Spleen (tissue), 7 donors: ENCODE results near the gene ZNF609.

ENCODE experiments used
- CTCF ChIP-seq, 11 experiments: fragments of 200-600 bp in 7 of 11; fragments of 450-650 bp in 4 of 11; sonication (generic) in 4 of 11; IDR thresholded peaks in 8 of 11; conservative IDR thresholded peaks in 3 of 11; 1 replicate in 7 of 11; 2 replicates in 4 of 11; pipeline versions ENCODE4 v1.4.0 to v1.8.0; 2016 to 2021; ENCODE audit warnings: antibody characterized with exemption in 11 of 11, inconsistent platforms in 4 of 11, mild to moderate bottlenecking in 1 of 11
- POLR2A ChIP-seq, 3 donors: fragments of 450-650 bp; IDR thresholded peaks; one replicate each; pipeline ENCODE4 v1.5.1; 2017; ENCODE audit warnings: antibody characterized with exemption in 3 of 3, mild to moderate bottlenecking in 1 of 3
- donor health status: DM: no; HTN: no; CAD: no; lungs with moderate emphysema.
- donor health status: DM: no; HTN: no; CAD: no.
- donor health status: DM: no; HTN: no; CAD: no.

- TF ChIP-seq CTCF (IDR thresholded peaks at IDR 0.05 in 8 of 11, conservative IDR thresholded peaks at IDR 0.05 in 3 of 11) (no peak), POLR2A (IDR thresholded peaks at IDR 0.05) (no peak)
Measured at GRCh38 chr15:64502551-64502950, 42.2 kb downstream of the ZNF609 start.
